Vagina (tissue), 2 donors: Measurements from ENCODE around the gene TRDN. TPM values are rescaled to one million over a fixed set of nuclear protein-coding genes. Genes with fewer than 3 reads are reported as not detected.

ENCODE experiments used
- DNase-seq, 2 donors: peaks; one replicate each; pipeline ENCODE4 v3.0.0-alpha.2; 2017; ENCODE audit errors: extremely low spot score in 2 of 2
- H3K27ac ChIP-seq: fragments of 200-600 bp; sonication (generic); one replicate; pipeline ENCODE4 v1.5.1; 2019
- H3K27me3 ChIP-seq: fragments of 200-600 bp; sonication (generic); one replicate; pipeline ENCODE4 v1.5.1; 2019
- H3K36me3 ChIP-seq, 2 donors: fragments of 200-600 bp; sonication (generic); one replicate each; pipeline ENCODE4 v1.5.1; 2017 to 2019
- H3K4me1 ChIP-seq: fragments of 200-600 bp; sonication (generic); one replicate; pipeline ENCODE4 v1.5.1; 2019
- H3K4me3 ChIP-seq, 2 donors: fragments of 200-600 bp; sonication (generic); 1 replicate in 1 of 2; 2 replicates in 1 of 2; pipeline ENCODE4 v1.5.1; 2016 to 2019
- H3K9me3 ChIP-seq: fragments of 200-600 bp; sonication (generic); one replicate; pipeline ENCODE4 v1.5.1; 2019
- CTCF ChIP-seq, 3 experiments: fragments of 450-650 bp in 2 of 3; fragments of 200-600 bp in 1 of 3; sonication (generic) in 1 of 3; IDR thresholded peaks; one replicate each; pipeline ENCODE4 v1.5.1; 2017 to 2019; ENCODE audit warnings: antibody characterized with exemption in 3 of 3, mild to moderate bottlenecking in 2 of 3, moderate library complexity in 2 of 3
- POLR2A ChIP-seq, 2 donors: fragments of 450-650 bp; IDR thresholded peaks; one replicate each; pipeline ENCODE4 v1.6.1; 2017; ENCODE audit warnings: antibody characterized with exemption in 2 of 2, mild to moderate bottlenecking in 2 of 2, moderate library complexity in 2 of 2
- POLR2AphosphoS5 ChIP-seq, 2 donors: sonication (generic); formaldehyde crosslinking; IDR thresholded peaks; one replicate each; pipeline ENCODE4 v1.9.0; 2017; ENCODE audit warnings: antibody characterized with exemption in 2 of 2, mild to moderate bottlenecking in 2 of 2, low read depth in 1 of 2; ENCODE audit not compliant: insufficient read depth in 1 of 2
- intact Hi-C: fragments of 100-400 bp; cut with DNase I; formaldehyde crosslinking; loops from one replicate; pipeline ENCODE4 v1.15.1; 2023
- total RNA-seq: library from RNA; depleted of rRNA; stranded (reverse); fragments of >200 nt; gene quantifications from one replicate; pipeline ENCODE4 v1.2.3, GENCODE V29; 2016

TRDN gene
- total RNA-seq, 1 donor from 2014 or later = not detected

GRCh38 chr6:123668063-123668462 is 31.3 kb upstream of the TRDN start:
- no peak overlapping the region for H3K4me3 ChIP-seq
- DNase-seq = no peak
- no peak overlapping the region for H3K27ac ChIP-seq
- no peak for TF ChIP-seq CTCF (IDR thresholded peaks at IDR 0.05)
- no peak for TF ChIP-seq POLR2A (IDR thresholded peaks at IDR 0.05)
- H3K4me1 ChIP-seq = no peaks in the 10 kb centered on the region
- H3K36me3 ChIP-seq = no peaks in the 10 kb centered on the region
- no peaks in the 10 kb centered on the region for H3K27me3 ChIP-seq
- no peaks in the 10 kb centered on the region for H3K9me3 ChIP-seq
- intact Hi-C loops = no loop called here

GRCh38 chr6:123663436-123663835 is 26.7 kb upstream of the TRDN start:
- Histone ChIP-seq H3K27me3 (no peaks in the 10 kb centered on the region), H3K4me1 (no peaks in the 10 kb centered on the region), H3K27ac (no peak overlapping the region), H3K4me3 (no peak overlapping the region), H3K9me3 (no peaks in the 10 kb centered on the region), H3K36me3 (no peaks in the 10 kb centered on the region)
- no peak for DNase-seq
- TF ChIP-seq POLR2A (IDR thresholded peaks at IDR 0.05) (no peak), CTCF (IDR thresholded peaks at IDR 0.05) (no peak), POLR2AphosphoS5 (IDR thresholded peaks at IDR 0.05; ENCODE audit: insufficient read depth in 1 of 2, low read depth in 1 of 2) (no peak)
- intact Hi-C loops = no loop called here

DNA sequence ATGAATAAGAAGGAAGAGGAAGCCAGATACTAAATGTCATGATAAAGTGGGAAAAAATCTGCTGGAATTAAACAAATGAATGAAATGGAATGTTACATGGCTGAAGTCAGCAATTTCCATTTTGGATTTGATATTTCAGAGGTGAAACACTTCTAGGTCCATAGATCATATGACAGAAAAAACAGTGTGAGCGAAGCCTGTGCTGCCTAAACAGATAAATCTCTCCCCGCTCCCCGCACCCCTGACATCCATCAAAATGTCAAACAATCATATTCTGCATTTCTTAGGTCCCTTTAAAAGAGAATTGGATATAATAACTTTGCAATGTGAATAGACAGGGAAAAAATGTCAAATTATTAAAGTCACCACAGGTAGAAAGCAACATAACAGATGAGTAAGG is 26.0 kb upstream of the TRDN start:
- intact Hi-C loops = no loop called here
- Histone ChIP-seq H3K36me3 (no peaks in the 10 kb centered on the region), H3K27ac (no peak overlapping the region), H3K27me3 (no peaks in the 10 kb centered on the region), H3K4me1 (no peaks in the 10 kb centered on the region), H3K9me3 (no peaks in the 10 kb centered on the region), H3K4me3 (no peak overlapping the region)
- no peak for DNase-seq
- TF ChIP-seq CTCF (IDR thresholded peaks at IDR 0.05) = no peak
- TF ChIP-seq POLR2AphosphoS5 (IDR thresholded peaks at IDR 0.05; ENCODE audit: insufficient read depth in 1 of 2, low read depth in 1 of 2) = no peak
- no peak for TF ChIP-seq POLR2A (IDR thresholded peaks at IDR 0.05)

DNA sequence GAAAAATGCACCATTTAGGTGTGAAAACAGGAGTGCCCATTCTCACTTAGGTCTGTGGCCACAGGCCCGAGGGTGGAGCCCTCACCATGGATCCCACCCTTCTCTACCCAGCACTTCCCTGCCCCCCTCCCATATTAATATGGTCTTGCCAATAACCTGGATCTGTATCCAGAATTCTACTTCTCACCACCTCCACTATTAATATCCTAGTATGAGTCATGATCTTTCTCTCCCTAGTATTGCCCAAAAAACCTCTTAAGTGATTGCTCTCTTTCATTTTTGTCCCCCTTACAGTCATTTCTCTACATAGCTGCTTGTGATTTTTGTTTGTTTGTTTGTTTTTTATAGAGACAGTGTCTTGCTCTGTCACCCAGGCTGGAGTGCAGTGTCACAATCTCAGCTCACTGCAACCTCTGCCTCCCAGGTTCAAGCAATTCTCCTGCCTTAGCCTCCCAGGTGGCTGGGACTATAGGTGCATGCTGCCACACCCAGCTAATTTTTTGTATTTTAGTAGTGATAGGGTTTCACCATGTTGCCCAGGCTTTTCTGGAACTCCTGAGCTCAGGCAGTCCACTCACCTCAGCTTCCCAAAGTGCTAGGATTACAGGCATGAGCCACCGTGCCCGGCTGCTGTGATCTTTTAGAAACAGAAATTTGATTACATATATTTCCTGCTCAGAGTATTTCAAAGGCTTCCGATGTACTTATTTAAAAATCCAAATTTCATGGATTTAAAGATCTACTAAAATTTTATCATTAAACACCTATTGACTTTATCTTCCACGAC is 24.5 kb upstream of the TRDN start:
- Histone ChIP-seq H3K36me3 (no peaks in the 10 kb centered on the region), H3K4me3 (no peak overlapping the region), H3K9me3 (no peaks in the 10 kb centered on the region), H3K4me1 (no peaks in the 10 kb centered on the region), H3K27me3 (no peaks in the 10 kb centered on the region), H3K27ac (no peak overlapping the region)
- DNase-seq = no peak
- intact Hi-C loops = no loop called here
- TF ChIP-seq POLR2A (IDR thresholded peaks at IDR 0.05) = no peak
- no peak for TF ChIP-seq POLR2AphosphoS5 (IDR thresholded peaks at IDR 0.05; ENCODE audit: insufficient read depth in 1 of 2, low read depth in 1 of 2)
- no peak for TF ChIP-seq CTCF (IDR thresholded peaks at IDR 0.05)

GRCh38 chr6:123659960-123660748 is 23.4 kb upstream of the TRDN start:
- Histone ChIP-seq H3K27ac (no peak overlapping the region), H3K36me3 (no peaks in the 10 kb centered on the region), H3K4me1 (no peaks in the 10 kb centered on the region), H3K9me3 (no peaks in the 10 kb centered on the region), H3K4me3 (no peak overlapping the region), H3K27me3 (no peaks in the 10 kb centered on the region)
- no peak for DNase-seq
- intact Hi-C loops = no loop called here
- no peak for TF ChIP-seq CTCF (IDR thresholded peaks at IDR 0.05)
- no peak for TF ChIP-seq POLR2A (IDR thresholded peaks at IDR 0.05)
- no peak for TF ChIP-seq POLR2AphosphoS5 (IDR thresholded peaks at IDR 0.05; ENCODE audit: insufficient read depth in 1 of 2, low read depth in 1 of 2)
